Left ventricle myocardium superior (tissue), 1 donor: ENCODE results near the gene PXYLP1. TPM values are rescaled to one million over a fixed set of nuclear protein-coding genes. Genes with fewer than 3 reads are reported as not detected.
A peak's percentile ranks its signal among the peaks of the same experiment; 100 is the strongest.

Source experiments
- ATAC-seq: fragments of 200-7000 bp; cut with Tn5 transposase; one replicate; pipeline ENCODE4 v1.9.1; 2020; ENCODE audit warnings: mild to moderate bottlenecking, moderate library complexity
- DNase-seq: peaks from one replicate; pipeline ENCODE4 v3.0.0-alpha.2; 2020
- intact Hi-C: fragments of 100-400 bp; cut with micrococcal nuclease; formaldehyde crosslinking; loops from one replicate; pipeline ENCODE4 v1.11.0; 2022
- total RNA-seq: library from RNA; stranded (reverse); fragmentation: NEBNext Ultra II Directional; extraction: Animal tissue kit (Norgen Biotek cat#: 25700); gene quantifications from one replicate; pipeline ENCODE4 v1.2.1, GENCODE V29; 2021
- donor health status: DM: no; HTN: yes; CAD: no; lungs with severe emphysema.

Gene PXYLP1
- total RNA-seq, 1 donor from 2014 or later = 12.3 TPM

GRCh38 chr3:141331377-141332318, 100.0 kb downstream of the PXYLP1 start:
- intact Hi-C loops = no loop called here
- ATAC-seq (peak; percentile 94), DNase-seq (peak; percentile 82)

GRCh38 chr3:141332416-141332815, 100.8 kb downstream of the PXYLP1 start:
- DNase-seq = no peak
- intact Hi-C loops = no loop called here
- ATAC-seq = no peak

- ATAC-seq (no peak), DNase-seq (no peak)
- intact Hi-C loops = no loop called here
Measured at GRCh38 chr3:141333836-141334626, 102.4 kb downstream of the PXYLP1 start.

GRCh38 chr3:141334627-141335250, 103.1 kb downstream of the PXYLP1 start:
- intact Hi-C loops = no loop called here
- no peak for ATAC-seq
- DNase-seq = no peak

GRCh38 chr3:141335531-141336061, 104.0 kb downstream of the PXYLP1 start:
- DNase-seq (no peak), ATAC-seq (no peak)
- intact Hi-C loops = no loop called here

- intact Hi-C loops = no loop called here
- DNase-seq = no peak
- no peak for ATAC-seq
Measured at GRCh38 chr3:141336672-141337522, 105.3 kb downstream of the PXYLP1 start.

- ATAC-seq (no peak), DNase-seq (no peak)
- intact Hi-C loops = no loop called here
Measured at GRCh38 chr3:141337523-141337854, 105.9 kb downstream of the PXYLP1 start.

GRCh38 chr3:141337991-141338390, 106.4 kb downstream of the PXYLP1 start:
- ATAC-seq = no peak
- intact Hi-C loops = no loop called here
- DNase-seq = no peak

- no peak for ATAC-seq
- no peak for DNase-seq
- intact Hi-C loops = no loop called here
Measured at GRCh38 chr3:141338881-141339280, 107.3 kb downstream of the PXYLP1 start.

- intact Hi-C loops = no loop called here
- no peak for ATAC-seq
Measured at GRCh38 chr3:141341536-141341935, 109.9 kb downstream of the PXYLP1 start.

GRCh38 chr3:141342386-141342785, 110.8 kb downstream of the PXYLP1 start:
- intact Hi-C loops = no loop called here

More at GRCh38 chr3:141341536-141341935, 109.9 kb downstream of the PXYLP1 start:
- DNase-seq = no peak

GRCh38 chr3:141343077-141343476, 111.5 kb downstream of the PXYLP1 start:
- no peak for DNase-seq
- ATAC-seq = no peak
- intact Hi-C loops = no loop called here

More at GRCh38 chr3:141342386-141342785, 110.8 kb downstream of the PXYLP1 start:
- no peak for ATAC-seq
- no peak for DNase-seq

GRCh38 chr3:141343865-141344271, 112.2 kb downstream of the PXYLP1 start:
- no peak for DNase-seq
- intact Hi-C loops = no loop called here
- ATAC-seq = no peak

Other genes with a start within 250 kb of the PXYLP1 start
- gene SPSB4, start 180.5 kb upstream of the PXYLP1 start, total RNA-seq = 5.3 TPM
- gene ZBTB38, start 136.7 kb downstream of the PXYLP1 start, total RNA-seq = 105 TPM